Uterus (tissue), 2 donors: ENCODE data around the gene THSD4.
"Not testable (repeated sequence)": the region's sequence is repeated elsewhere in the genome, so short reads cannot be mapped to it uniquely, and the experiment has no call there.

Experiments
- POLR2A ChIP-seq, 2 donors: fragments of 450-650 bp; IDR thresholded peaks; one replicate each; pipeline ENCODE4 v1.6.1; 2016; ENCODE audit warnings: antibody characterized with exemption in 2 of 2, mild to moderate bottlenecking in 1 of 2, moderate library complexity in 1 of 2
- TF ChIP-seq, protein P1 (sequence below), 4 experiments: fragments of 200-600 bp in 2 of 4; fragments of 450-650 bp in 2 of 4; sonication (generic) in 2 of 4; IDR thresholded peaks; one replicate each; pipeline ENCODE4 v1.5.1; 2016 to 2019; ENCODE audit warnings: antibody characterized with exemption in 4 of 4, mild to moderate bottlenecking in 2 of 4, moderate library complexity in 1 of 4

DNA sequence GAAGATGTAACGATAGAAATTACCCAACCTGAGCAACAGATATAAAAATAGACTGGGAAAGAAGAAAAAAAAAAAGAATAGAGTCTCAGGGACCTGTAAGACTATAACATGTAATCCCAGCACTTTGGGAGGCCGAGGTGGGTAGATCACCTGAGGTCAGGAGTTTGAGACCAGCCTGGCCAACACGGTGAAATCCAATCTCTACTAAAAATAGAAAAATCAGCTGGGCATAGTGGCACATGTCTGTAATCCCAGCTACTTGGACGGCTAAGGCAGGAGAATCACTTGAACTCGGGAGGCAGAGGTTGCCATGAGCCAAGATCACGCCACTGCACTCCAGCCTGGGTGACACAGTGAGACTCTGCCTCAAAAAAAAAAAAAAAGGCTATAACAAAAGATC lies 12.9 kb downstream of the THSD4 start:
- TF ChIP-seq, protein P1, sequence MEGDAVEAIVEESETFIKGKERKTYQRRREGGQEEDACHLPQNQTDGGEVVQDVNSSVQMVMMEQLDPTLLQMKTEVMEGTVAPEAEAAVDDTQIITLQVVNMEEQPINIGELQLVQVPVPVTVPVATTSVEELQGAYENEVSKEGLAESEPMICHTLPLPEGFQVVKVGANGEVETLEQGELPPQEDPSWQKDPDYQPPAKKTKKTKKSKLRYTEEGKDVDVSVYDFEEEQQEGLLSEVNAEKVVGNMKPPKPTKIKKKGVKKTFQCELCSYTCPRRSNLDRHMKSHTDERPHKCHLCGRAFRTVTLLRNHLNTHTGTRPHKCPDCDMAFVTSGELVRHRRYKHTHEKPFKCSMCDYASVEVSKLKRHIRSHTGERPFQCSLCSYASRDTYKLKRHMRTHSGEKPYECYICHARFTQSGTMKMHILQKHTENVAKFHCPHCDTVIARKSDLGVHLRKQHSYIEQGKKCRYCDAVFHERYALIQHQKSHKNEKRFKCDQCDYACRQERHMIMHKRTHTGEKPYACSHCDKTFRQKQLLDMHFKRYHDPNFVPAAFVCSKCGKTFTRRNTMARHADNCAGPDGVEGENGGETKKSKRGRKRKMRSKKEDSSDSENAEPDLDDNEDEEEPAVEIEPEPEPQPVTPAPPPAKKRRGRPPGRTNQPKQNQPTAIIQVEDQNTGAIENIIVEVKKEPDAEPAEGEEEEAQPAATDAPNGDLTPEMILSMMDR (IDR thresholded peaks at IDR 0.05) = not testable (repeated sequence)
- TF ChIP-seq POLR2A (IDR thresholded peaks at IDR 0.05) = not testable (repeated sequence)
